ENCODE measurements around the gene GALNT11. TPM values are rescaled to one million over a fixed set of nuclear protein-coding genes. Genes with fewer than 3 reads are reported as not detected.

The GALNT11 gene
- polyA plus RNA-seq, 3 donors, result 21.7 to 40.9 (median 24.6) TPM

GRCh38 chr7:152130658-152131590 lies 105.5 kb downstream of the GALNT11 start:
- no peak overlapping the region for H3K27ac ChIP-seq (ENCODE audit: low read depth, low read length)
- WGBS, 3 donors, result 96 to 97% (median 96%) methylated on average over 37 of the region's 37 CpGs

- 92 to 94% (median 94%) methylated on average over 12 of the region's 12 CpGs for WGBS, 3 donors
- H3K27ac ChIP-seq (ENCODE audit: low read depth, low read length), result no peak overlapping the region
These were observed 106.6 kb downstream of the GALNT11 start for GRCh38 chr7:152131981-152132494.

GRCh38 chr7:152132812-152133211 lies 107.3 kb downstream of the GALNT11 start:
- 91% methylated on average over 5 of the region's 5 CpGs for WGBS, 3 donors
- no peak overlapping the region for H3K27ac ChIP-seq (ENCODE audit: low read depth, low read length)

- no peak overlapping the region for H3K27ac ChIP-seq (ENCODE audit: low read depth, low read length)
- WGBS, 3 donors, result 87 to 92% (median 90%) methylated on average over 13 of the region's 13 CpGs
These were observed 108.3 kb downstream of the GALNT11 start for GRCh38 chr7:152133804-152134203.

DNA sequence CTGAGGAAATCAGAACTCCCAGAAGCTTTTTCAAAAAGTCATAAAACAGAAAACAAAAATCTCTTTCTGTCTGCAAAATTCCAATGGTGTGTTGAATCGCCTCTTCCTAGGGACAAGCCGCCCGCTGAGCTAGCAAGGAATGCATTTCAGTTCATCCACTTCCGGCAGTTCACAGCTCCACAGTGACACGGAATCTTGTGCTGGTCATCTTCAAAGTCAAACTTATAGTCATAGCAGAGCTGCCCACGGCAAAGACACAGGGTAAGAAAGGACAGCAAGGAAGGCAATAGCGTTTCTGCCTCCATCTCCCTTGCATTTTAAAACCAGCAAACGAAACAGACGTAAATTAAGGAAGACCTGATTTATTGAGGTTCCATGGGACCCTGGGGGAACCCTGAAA lies 111.2 kb downstream of the GALNT11 start:
- no peak overlapping the region for H3K27ac ChIP-seq (ENCODE audit: low read depth, low read length)
- WGBS, 3 donors, result 45 to 71% (median 61%) methylated on average over 9 of the region's 9 CpGs

DNA sequence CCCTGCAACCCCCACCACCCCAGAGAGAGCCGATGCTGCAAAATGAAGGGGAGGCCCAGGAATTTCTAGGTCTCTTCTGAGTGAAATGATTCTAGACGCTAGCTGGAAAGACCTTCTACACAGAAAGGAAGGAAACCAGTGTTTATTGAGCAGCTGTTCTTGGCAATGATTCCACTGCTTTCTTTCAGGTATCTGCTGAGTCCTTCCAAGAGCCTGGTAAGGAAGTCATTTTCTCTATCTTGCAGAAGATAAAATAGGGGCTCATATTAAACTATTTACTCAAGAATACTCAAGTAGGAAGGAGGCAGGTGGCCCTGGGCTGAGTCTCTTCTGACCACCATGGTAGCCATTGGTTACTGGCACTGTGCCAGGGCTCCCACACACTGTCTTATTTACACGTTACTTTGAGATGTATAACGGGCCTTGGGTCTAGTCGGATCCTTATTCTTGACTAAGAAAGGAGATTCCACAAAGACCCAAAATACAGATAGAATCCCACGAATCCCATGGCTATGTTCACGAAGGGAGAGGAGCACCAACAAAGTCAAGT lies 112.1 kb downstream of the GALNT11 start:
- H3K27ac ChIP-seq (ENCODE audit: low read depth, low read length), result no peak overlapping the region
- 69 to 77% (median 76%) methylated on average over 7 of the region's 7 CpGs for WGBS, 3 donors

DNA sequence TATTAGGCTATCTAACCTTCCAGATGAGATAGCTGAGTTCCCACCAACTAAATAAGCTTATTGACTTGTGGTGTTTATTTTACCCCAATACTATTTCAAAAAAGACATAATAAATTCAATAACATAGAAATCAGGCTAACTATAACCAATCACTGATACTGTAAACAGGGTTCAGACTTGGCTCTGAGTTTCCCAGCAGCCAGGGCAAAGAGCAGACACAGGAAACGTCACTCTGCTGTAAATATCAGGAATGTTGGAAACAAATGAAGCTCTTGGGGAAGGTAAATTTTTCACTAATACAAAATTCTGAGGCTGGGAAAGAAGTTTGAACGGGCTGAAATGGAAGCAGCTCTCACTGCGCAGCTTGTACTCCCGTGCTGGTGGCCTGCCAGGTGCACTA lies 114.6 kb downstream of the GALNT11 start:
- WGBS, 3 donors, result 83 to 93% (median 90%) methylated on average over 4 of the region's 4 CpGs
- H3K27ac ChIP-seq (ENCODE audit: low read depth, low read length), result no peak overlapping the region

- H3K27ac ChIP-seq (ENCODE audit: low read depth, low read length), result no peak overlapping the region
- 92 to 94% (median 92%) methylated on average over 2 of the region's 2 CpGs for WGBS, 3 donors
These were observed 115.1 kb downstream of the GALNT11 start for GRCh38 chr7:152140560-152140959.

DNA sequence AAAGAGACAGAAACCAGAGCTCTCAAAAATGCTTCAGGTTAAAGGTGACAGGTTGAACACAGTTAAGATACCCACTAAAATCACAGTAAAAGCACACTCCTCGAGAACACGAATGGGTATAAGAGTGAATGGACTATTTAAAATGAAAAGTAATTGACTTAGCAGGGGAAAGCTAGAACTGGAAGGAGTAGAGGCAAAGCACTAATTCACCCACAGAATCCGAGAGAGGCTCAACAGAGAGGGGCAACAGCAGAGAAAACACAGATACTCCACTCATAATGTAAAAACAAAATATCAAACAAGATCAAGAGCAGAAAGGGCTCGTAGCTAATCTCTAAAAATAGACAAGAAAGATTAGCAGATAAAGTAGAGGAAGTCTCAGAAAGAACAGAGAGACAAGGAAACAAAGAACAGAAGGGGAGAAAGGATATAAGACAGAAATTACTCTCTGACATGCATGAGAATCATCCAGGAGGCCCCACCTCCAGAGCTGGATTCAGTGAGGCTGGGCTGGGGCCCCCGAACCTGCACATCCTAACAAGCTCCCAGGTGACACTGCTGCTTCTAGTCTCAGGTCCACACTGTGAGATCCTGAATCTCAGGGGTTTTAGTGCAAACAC lies 117.6 kb downstream of the GALNT11 start:
- H3K27ac ChIP-seq (ENCODE audit: low read depth, low read length), result no peak overlapping the region
- WGBS, 3 donors, result 61 to 70% (median 66%) methylated on average over 5 of the region's 5 CpGs

DNA sequence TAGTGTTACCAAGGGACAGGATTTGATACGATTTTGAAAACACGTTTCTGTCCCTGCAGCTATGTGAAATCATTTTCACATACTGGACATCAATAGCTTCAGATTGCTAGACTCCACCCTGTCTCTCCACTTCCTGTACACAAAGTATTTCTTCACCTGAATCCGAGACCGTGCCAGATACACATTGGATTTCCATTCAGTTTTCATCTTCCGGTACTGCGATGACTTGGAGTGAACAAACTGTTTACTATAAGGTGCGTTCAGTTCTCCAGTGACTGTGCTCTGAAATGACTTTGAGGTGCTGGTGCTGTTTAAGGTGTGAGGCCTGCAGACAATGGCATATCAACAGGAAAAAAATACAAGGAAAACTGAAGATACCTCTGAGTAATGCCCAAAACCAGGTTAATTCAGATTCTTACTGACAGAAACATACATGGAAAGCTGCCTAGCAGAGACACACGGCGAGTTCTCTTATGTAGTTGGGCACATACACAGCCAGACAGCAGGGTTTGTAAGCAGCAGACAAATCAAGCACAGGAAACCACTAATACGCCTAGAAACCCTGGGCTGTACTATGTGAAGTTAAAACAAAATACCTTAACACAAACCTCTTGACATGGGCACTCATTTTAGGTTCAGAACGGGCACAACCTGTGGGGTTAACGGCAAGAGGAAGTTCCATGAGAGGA lies 119.2 kb downstream of the GALNT11 start:
- WGBS, 3 donors, result 63 to 82% (median 68%) methylated on average over 12 of the region's 12 CpGs
- H3K27ac ChIP-seq (ENCODE audit: low read depth, low read length), result no peak overlapping the region

DNA sequence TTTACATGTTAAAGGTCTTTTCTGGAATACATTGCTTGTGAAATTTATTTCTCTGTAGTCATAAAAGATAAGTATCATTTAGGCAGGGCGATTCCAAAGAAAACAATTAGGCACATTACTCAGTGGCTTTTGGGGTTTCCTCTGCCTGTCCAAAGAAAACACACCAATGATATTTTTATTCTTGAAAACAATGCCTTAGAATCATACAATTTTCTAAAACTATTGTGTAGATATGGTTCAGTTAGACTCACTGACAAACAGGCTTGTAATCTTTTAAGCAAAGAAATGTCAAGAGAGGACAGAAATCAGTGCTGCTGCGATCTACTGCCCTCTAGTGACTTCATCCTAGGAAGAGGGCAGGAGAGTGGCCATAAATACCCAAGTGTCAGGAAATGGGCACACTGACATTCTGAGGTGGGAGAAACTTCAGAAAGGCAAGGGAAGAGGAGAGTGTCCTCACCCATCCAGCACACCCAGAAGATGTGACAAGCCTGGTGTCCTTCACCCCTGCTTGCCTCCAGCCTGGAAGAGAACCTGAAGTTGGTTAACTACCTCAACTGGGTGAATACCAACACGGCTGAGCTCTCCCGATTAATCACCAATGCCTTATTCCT lies 120.5 kb downstream of the GALNT11 start:
- no peak overlapping the region for H3K27ac ChIP-seq (ENCODE audit: low read depth, low read length)
- 76 to 79% (median 77%) methylated on average over 4 of the region's 4 CpGs for WGBS, 3 donors

DNA sequence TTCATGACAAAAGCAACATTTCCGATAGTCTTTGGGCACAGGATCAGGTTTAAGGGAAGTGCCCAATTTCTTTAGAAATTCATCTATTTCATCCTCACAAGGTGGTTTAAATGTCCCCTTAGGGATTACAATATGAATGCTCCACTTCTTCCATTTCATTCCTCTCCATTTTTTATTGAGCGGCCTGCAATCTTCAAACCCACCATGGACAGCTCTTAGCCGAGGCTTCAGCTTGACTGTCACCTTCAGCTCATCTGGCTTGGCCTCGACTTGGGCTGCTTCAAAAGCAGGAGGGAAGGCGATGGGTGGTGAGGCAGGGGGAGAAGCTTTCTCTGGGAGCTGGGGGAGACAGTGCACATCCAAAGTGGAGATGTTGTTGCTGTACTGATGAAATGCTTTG lies 123.2 kb downstream of the GALNT11 start:
- 87 to 90% (median 89%) methylated on average over 5 of the region's 5 CpGs for WGBS, 3 donors
- H3K27ac ChIP-seq (ENCODE audit: low read depth, low read length), result no peak overlapping the region

GRCh38 chr7:152149363-152149762 lies 123.9 kb downstream of the GALNT11 start:
- H3K27ac ChIP-seq (ENCODE audit: low read depth, low read length), result no peak overlapping the region
- WGBS, 3 donors, result 65 to 91% (median 86%) methylated on average over 6 of the region's 6 CpGs

- WGBS, 3 donors, result 84 to 92% (median 89%) methylated on average over 5 of the region's 5 CpGs
- no peak overlapping the region for H3K27ac ChIP-seq (ENCODE audit: low read depth, low read length)
These were observed 126.8 kb downstream of the GALNT11 start for GRCh38 chr7:152152267-152152666.

DNA sequence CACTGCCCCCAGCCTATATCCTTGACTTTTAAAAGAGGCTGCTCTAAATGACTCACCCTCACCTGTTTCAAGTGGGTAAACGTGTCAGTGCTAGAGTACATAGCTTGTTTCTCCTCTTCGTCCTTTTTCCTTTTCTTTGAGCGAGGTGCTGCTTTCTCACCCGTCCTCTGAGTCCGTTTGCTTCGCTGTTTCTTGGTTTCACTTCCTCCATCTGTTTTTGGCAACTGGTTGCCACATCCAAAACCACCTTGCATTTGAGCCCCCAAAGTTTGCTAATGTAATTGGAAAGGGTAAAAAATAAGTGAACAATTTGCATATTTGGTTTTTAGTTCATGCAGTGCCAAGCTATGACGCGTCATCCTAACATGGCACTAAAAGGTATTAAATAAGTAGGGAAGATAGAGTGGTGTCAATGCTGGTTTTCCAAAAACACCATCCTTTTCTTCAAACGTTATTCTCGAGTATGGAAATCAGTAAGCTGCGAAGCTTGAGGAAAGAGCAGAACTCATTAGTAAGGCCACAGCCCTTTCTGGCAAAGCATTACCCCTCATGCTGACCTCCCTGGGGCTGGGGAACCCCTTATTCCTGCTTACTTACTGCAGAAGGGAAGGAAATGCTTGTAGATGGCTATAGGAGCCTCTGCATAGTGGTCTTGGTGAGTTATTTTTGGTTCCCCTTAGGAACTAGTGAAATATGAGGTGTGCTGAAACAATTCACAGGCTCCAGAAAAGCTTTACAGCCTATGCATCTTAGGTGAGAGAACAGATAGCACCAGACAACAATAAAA lies 133.5 kb downstream of the GALNT11 start:
- WGBS, 3 donors, result 62 to 90% (median 77%) methylated on average over 11 of the region's 11 CpGs

GRCh38 chr7:152161171-152161570 lies 135.7 kb downstream of the GALNT11 start:
- H3K27ac ChIP-seq (ENCODE audit: low read depth, low read length), result no peak overlapping the region

More for the DNA sequence above, 133.5 kb downstream of the GALNT11 start:
- H3K27ac ChIP-seq (ENCODE audit: low read depth, low read length), result no peak overlapping the region

DNA sequence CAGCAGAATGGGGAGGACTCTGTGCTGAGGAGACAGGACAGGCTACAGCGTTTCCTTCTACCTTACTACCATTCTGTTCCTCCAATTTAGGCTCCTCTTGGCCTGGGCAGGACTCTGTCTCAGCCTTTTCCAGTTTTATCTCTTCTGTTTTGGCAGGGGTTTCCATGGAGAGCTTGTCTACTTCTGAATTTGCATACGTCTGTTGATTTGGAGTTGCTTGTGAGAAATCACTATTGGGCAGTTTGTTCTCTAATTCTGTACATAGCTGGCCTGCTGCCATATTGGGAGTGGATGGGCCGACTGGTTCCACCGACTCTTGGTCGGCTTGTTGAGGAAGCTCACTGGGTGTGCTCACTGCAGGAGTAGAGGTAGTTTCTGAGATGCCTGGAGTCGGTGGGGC lies 136.8 kb downstream of the GALNT11 start:
- H3K27ac ChIP-seq (ENCODE audit: low read depth, low read length), result no peak overlapping the region
- 72 to 87% (median 82%) methylated on average over 6 of the region's 6 CpGs for whole genome bisulfite sequencing, 3 donors
